Endothelial cell of umbilical vein (primary cell): ENCODE results near the gene PCDH9.

Source experiments
- EZH2 ChIP-seq: IDR thresholded peaks from 2 replicates; pipeline ENCODE4 v1.6.1; 2012; ENCODE audit warnings: borderline replicate concordance, low read depth, mild to moderate bottlenecking, moderate library complexity, low read length, inconsistent platforms; ENCODE audit not compliant: severe bottlenecking
- FOS ChIP-seq: IDR thresholded peaks from 2 replicates; pipeline ENCODE4 v1.6.1; 2011; ENCODE audit warnings: mild to moderate bottlenecking, low read length, moderate library complexity, borderline replicate concordance; ENCODE audit not compliant: insufficient read depth
- POLR2A ChIP-seq: IDR thresholded peaks from 2 replicates; pipeline ENCODE4 v1.6.1; 2012; ENCODE audit warnings: low read depth, mild to moderate bottlenecking, control low read depth, low read length
- POLR2AphosphoS5 ChIP-seq: IDR thresholded peaks from 2 replicates; pipeline ENCODE4 v1.6.1; 2012; ENCODE audit warnings: low read depth, mild to moderate bottlenecking, control low read depth, low read length, moderate library complexity; ENCODE audit not compliant: insufficient read depth
- TF ChIP-seq, protein P1 (sequence below), 2 donors: IDR thresholded peaks; 1 replicate in 1 of 2; 2 replicates in 1 of 2; pipeline ENCODE4 v1.5.1; 2011; ENCODE audit warnings: low read length in 2 of 2, mild to moderate bottlenecking in 2 of 2, moderate library complexity in 2 of 2, control low read depth in 1 of 2, inconsistent platforms in 1 of 2, low read depth in 1 of 2; ENCODE audit not compliant: insufficient read depth in 1 of 2; ENCODE audit errors: extremely low read depth in 1 of 2
- TF ChIP-seq, protein P2 (sequence below): IDR thresholded peaks from 2 replicates; pipeline ENCODE4 v1.6.1; 2011; ENCODE audit not compliant: insufficient read depth, insufficient read length

DNA sequence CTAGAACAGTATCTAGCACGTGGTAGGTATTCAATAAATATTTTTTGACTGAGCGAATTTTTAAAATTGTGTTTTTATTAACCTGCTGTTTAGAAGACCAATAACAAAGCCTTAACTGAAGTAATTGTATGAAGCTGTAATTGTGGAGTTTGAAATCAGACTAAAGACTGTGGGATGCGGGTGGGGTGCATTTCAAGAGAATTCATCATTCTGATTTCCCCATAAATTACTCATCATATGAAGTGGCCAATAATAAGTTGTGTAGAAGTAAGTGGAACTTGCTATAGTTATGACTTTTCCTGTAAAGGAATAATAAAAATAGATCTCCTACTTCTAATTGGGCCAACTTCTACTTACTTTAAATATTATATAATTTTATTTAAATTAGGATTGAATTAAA, 449.3 kb downstream of the PCDH9 start:
- TF ChIP-seq, protein P1, sequence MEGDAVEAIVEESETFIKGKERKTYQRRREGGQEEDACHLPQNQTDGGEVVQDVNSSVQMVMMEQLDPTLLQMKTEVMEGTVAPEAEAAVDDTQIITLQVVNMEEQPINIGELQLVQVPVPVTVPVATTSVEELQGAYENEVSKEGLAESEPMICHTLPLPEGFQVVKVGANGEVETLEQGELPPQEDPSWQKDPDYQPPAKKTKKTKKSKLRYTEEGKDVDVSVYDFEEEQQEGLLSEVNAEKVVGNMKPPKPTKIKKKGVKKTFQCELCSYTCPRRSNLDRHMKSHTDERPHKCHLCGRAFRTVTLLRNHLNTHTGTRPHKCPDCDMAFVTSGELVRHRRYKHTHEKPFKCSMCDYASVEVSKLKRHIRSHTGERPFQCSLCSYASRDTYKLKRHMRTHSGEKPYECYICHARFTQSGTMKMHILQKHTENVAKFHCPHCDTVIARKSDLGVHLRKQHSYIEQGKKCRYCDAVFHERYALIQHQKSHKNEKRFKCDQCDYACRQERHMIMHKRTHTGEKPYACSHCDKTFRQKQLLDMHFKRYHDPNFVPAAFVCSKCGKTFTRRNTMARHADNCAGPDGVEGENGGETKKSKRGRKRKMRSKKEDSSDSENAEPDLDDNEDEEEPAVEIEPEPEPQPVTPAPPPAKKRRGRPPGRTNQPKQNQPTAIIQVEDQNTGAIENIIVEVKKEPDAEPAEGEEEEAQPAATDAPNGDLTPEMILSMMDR (IDR thresholded peaks at IDR 0.05; ENCODE audit: extremely low read depth in 1 of 2, insufficient read depth in 1 of 2, low read depth in 1 of 2, low read length in 2 of 2) = no peak
- TF ChIP-seq POLR2AphosphoS5 (no peak), EZH2 (no peak), FOS (no peak), POLR2A (no peak)
- TF ChIP-seq, protein P2, sequence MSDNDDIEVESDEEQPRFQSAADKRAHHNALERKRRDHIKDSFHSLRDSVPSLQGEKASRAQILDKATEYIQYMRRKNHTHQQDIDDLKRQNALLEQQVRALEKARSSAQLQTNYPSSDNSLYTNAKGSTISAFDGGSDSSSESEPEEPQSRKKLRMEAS = no peak
